ENCODE data around the gene ATXN7.

DNA sequence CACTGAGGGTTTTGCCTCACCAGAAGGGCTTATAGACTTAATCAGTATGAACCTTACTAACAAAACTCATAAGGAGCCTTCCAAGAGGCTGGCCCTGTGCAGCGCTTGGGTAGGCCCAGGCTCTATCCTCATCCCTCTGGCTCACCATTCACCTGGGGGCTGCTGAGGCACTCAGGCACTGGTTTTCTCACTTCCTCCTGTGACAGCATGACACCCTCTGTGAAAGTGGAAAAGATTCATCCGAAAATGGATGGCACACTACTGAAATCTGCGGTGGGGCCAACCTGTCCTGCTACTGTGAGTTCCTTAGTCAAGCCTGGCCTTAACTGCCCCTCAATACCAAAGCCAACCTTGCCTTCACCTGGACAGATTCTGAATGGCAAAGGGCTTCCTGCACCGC, 118.3 kb downstream of the ATXN7 start:
- TF ChIP-seq, protein P1, sequence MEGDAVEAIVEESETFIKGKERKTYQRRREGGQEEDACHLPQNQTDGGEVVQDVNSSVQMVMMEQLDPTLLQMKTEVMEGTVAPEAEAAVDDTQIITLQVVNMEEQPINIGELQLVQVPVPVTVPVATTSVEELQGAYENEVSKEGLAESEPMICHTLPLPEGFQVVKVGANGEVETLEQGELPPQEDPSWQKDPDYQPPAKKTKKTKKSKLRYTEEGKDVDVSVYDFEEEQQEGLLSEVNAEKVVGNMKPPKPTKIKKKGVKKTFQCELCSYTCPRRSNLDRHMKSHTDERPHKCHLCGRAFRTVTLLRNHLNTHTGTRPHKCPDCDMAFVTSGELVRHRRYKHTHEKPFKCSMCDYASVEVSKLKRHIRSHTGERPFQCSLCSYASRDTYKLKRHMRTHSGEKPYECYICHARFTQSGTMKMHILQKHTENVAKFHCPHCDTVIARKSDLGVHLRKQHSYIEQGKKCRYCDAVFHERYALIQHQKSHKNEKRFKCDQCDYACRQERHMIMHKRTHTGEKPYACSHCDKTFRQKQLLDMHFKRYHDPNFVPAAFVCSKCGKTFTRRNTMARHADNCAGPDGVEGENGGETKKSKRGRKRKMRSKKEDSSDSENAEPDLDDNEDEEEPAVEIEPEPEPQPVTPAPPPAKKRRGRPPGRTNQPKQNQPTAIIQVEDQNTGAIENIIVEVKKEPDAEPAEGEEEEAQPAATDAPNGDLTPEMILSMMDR (IDR thresholded peaks at IDR 0.05 in 2 of 3, conservative IDR thresholded peaks at IDR 0.05 in 1 of 3; ENCODE audit: borderline replicate concordance in 1 of 3, insufficient read depth in 1 of 3, low read depth in 2 of 3, low read length in 2 of 3), result no peak
- no peak for TF ChIP-seq EZH2phosphoT487 (IDR thresholded peaks at IDR 0.05; ENCODE audit: borderline replicate concordance)
- TF ChIP-seq POLR2AphosphoS5 (IDR thresholded peaks at IDR 0.05; ENCODE audit: low read depth, low read length), result no peak
- TF ChIP-seq, protein P2, sequence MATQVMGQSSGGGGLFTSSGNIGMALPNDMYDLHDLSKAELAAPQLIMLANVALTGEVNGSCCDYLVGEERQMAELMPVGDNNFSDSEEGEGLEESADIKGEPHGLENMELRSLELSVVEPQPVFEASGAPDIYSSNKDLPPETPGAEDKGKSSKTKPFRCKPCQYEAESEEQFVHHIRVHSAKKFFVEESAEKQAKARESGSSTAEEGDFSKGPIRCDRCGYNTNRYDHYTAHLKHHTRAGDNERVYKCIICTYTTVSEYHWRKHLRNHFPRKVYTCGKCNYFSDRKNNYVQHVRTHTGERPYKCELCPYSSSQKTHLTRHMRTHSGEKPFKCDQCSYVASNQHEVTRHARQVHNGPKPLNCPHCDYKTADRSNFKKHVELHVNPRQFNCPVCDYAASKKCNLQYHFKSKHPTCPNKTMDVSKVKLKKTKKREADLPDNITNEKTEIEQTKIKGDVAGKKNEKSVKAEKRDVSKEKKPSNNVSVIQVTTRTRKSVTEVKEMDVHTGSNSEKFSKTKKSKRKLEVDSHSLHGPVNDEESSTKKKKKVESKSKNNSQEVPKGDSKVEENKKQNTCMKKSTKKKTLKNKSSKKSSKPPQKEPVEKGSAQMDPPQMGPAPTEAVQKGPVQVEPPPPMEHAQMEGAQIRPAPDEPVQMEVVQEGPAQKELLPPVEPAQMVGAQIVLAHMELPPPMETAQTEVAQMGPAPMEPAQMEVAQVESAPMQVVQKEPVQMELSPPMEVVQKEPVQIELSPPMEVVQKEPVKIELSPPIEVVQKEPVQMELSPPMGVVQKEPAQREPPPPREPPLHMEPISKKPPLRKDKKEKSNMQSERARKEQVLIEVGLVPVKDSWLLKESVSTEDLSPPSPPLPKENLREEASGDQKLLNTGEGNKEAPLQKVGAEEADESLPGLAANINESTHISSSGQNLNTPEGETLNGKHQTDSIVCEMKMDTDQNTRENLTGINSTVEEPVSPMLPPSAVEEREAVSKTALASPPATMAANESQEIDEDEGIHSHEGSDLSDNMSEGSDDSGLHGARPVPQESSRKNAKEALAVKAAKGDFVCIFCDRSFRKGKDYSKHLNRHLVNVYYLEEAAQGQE (IDR thresholded peaks at IDR 0.05; ENCODE audit: low read depth), result no peak
- TF ChIP-seq, protein P3, sequence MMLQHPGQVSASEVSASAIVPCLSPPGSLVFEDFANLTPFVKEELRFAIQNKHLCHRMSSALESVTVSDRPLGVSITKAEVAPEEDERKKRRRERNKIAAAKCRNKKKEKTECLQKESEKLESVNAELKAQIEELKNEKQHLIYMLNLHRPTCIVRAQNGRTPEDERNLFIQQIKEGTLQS (IDR thresholded peaks at IDR 0.05), result no peak
- no peak for TF ChIP-seq SP1 (IDR thresholded peaks at IDR 0.05; ENCODE audit: low read depth)
- TF ChIP-seq ELF1 (IDR thresholded peaks at IDR 0.05; ENCODE audit: borderline replicate concordance, low read depth), result no peak
- TF ChIP-seq POLR2A (IDR thresholded peaks at IDR 0.05; ENCODE audit: borderline replicate concordance, extremely low read depth, insufficient read depth, insufficient read length), result no peak
- no peak for TF ChIP-seq YY1 (IDR thresholded peaks at IDR 0.05; ENCODE audit: extremely low read depth, insufficient replicate concordance, low read depth, low read length)
- TF ChIP-seq ZNF274 (IDR thresholded peaks at IDR 0.05; ENCODE audit: low read depth, low read length), result no peak
- TF ChIP-seq CEBPB (IDR thresholded peaks at IDR 0.05; ENCODE audit: low read depth), result no peak
- TF ChIP-seq, protein P4, sequence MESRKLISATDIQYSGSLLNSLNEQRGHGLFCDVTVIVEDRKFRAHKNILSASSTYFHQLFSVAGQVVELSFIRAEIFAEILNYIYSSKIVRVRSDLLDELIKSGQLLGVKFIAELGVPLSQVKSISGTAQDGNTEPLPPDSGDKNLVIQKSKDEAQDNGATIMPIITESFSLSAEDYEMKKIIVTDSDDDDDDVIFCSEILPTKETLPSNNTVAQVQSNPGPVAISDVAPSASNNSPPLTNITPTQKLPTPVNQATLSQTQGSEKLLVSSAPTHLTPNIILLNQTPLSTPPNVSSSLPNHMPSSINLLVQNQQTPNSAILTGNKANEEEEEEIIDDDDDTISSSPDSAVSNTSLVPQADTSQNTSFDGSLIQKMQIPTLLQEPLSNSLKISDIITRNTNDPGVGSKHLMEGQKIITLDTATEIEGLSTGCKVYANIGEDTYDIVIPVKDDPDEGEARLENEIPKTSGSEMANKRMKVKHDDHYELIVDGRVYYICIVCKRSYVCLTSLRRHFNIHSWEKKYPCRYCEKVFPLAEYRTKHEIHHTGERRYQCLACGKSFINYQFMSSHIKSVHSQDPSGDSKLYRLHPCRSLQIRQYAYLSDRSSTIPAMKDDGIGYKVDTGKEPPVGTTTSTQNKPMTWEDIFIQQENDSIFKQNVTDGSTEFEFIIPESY (IDR thresholded peaks at IDR 0.05; ENCODE audit: extremely low read depth, insufficient replicate concordance, low read length), result no peak
- TF ChIP-seq JUND (IDR thresholded peaks at IDR 0.05), result no peak
- no peak for TF ChIP-seq SIN3A (IDR thresholded peaks at IDR 0.05; ENCODE audit: low read depth)

All from HCT116 (cell line).